GM23248 (cell line): ENCODE results near the gene OR1B1.

Experiments used
- EZH2 ChIP-seq: fragments of 200-600 bp; sonication (generic); IDR thresholded peaks from 2 replicates; pipeline ENCODE4 v1.6.1; 2018; ENCODE audit warnings: antibody characterized with exemption, mild to moderate bottlenecking; ENCODE audit not compliant: insufficient read depth, poor library complexity, severe bottlenecking
- EZH2phosphoT487 ChIP-seq: fragments of 200-600 bp; sonication (generic); IDR thresholded peaks from 2 replicates; pipeline ENCODE4 v1.6.1; 2018; ENCODE audit warnings: antibody characterized with exemption, moderate library complexity, mild to moderate bottlenecking, low read depth; ENCODE audit not compliant: insufficient read depth

- TF ChIP-seq EZH2, result no peak
- TF ChIP-seq EZH2phosphoT487, result no peak
Observed at GRCh38 chr9:122695696-122696095, 38.3 kb upstream of the OR1B1 start.
